Esophagus squamous epithelium (tissue), 4 donors: ENCODE results near the gene PAIP2.

Source experiments
- POLR2A ChIP-seq, 4 donors: fragments of 450-650 bp; IDR thresholded peaks; one replicate each; pipeline ENCODE4 v1.6.1; 2017; ENCODE audit warnings: antibody characterized with exemption in 4 of 4, mild to moderate bottlenecking in 4 of 4, moderate library complexity in 3 of 4
- TF ChIP-seq, protein P1 (sequence below), 6 experiments: fragments of 450-650 bp in 4 of 6; fragments of 200-600 bp in 2 of 6; sonication (generic) in 2 of 6; IDR thresholded peaks; one replicate each; pipeline ENCODE4 v1.5.1; 2016 to 2019; ENCODE audit warnings: antibody characterized with exemption in 6 of 6, mild to moderate bottlenecking in 4 of 6, moderate library complexity in 4 of 6

DNA sequence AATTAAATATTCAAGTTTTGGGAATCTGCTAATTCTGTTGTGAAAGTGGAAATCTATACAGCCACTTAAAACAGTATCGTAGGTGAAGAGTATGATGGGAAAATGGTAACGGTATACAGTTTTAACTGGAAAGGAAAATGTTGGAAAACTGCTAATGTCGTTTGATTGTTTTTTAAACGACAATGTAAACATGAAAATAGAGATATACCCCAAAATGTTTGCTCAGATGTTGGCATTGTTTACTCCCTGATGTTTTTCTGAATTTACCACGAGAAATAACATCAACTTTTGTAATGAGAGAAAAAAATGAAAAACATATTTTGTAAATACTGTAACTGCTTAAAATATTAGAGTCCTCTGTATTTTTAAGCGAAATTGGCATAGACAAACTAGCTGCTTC, 45.5 kb upstream of the PAIP2 start:
- TF ChIP-seq, protein P1, sequence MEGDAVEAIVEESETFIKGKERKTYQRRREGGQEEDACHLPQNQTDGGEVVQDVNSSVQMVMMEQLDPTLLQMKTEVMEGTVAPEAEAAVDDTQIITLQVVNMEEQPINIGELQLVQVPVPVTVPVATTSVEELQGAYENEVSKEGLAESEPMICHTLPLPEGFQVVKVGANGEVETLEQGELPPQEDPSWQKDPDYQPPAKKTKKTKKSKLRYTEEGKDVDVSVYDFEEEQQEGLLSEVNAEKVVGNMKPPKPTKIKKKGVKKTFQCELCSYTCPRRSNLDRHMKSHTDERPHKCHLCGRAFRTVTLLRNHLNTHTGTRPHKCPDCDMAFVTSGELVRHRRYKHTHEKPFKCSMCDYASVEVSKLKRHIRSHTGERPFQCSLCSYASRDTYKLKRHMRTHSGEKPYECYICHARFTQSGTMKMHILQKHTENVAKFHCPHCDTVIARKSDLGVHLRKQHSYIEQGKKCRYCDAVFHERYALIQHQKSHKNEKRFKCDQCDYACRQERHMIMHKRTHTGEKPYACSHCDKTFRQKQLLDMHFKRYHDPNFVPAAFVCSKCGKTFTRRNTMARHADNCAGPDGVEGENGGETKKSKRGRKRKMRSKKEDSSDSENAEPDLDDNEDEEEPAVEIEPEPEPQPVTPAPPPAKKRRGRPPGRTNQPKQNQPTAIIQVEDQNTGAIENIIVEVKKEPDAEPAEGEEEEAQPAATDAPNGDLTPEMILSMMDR (IDR thresholded peaks at IDR 0.05): no peak
- TF ChIP-seq POLR2A (IDR thresholded peaks at IDR 0.05): no peak
